ENCODE results near the gene F11R. TPM values are rescaled to one million over a fixed set of nuclear protein-coding genes. Genes with fewer than 3 reads are reported as not detected.

Gene F11R
- total and polyA plus RNA-seq, 2 of the 13 experiments (the other 11 are each of a cell fraction or from before 2014, with no cell fraction given) = 95.8 to 105 TPM

DNA sequence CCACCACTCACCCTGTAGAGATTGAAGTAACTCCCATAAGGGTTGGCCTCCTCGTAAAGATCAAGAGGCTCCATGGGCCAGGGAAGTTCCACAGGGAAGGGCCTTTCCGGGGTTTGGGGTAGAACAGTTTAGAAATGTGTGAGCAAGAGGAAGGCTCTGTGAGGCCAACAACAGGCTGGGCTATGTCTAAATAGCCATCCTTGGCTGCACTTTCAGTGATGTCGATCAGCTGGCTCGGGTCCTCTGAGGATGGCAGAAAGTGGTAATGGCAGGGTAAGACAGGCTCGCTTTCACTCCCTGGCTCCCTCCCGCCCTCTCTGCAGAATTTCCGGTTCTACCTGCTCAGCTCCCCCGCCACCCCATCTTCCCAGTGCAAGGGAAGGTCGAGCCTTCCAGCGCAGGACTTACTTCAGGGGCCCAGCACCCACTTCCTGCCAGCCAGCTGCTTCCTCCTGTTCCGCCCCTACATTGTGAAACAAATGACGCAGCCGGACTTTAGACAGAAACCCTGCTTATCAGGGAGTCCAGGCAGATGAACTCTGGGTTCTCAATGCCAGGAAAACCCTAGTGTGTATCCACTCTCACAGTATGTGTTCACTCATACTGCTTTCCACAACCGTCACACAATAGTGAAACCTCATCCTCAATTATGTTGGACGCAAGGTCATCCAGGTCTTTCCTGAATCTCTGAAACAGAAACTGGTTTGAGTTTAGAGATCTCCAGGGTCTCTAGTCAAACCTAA, 7.3 kb downstream of the F11R start (continued):
- TF ChIP-seq SIN3B (IDR thresholded peaks at IDR 0.05; ENCODE audit: low read length) = no peak
- TF ChIP-seq ZNF891 (CRISPR knock-in tag; IDR thresholded peaks at IDR 0.05) = peak; percentile 26; the same call in 1 of the 2 replicates
- no peak for TF ChIP-seq XBP1 (CRISPR knock-in tag; IDR thresholded peaks at IDR 0.05)
- no peak for TF ChIP-seq PCBP2 (optimal IDR thresholded peaks at IDR 0.05; ENCODE audit: low read depth, low read length, poor library complexity, severe bottlenecking)
- no peak for TF ChIP-seq ZFP41 (CRISPR knock-in tag; IDR thresholded peaks at IDR 0.05; ENCODE audit: borderline replicate concordance)
- no peak for TF ChIP-seq ZNF737 (CRISPR knock-in tag; IDR thresholded peaks at IDR 0.05; ENCODE audit: borderline replicate concordance)
- TF ChIP-seq ZNF598 (CRISPR knock-in tag; IDR thresholded peaks at IDR 0.05; ENCODE audit: borderline replicate concordance) = no peak
- TF ChIP-seq, protein P1, sequence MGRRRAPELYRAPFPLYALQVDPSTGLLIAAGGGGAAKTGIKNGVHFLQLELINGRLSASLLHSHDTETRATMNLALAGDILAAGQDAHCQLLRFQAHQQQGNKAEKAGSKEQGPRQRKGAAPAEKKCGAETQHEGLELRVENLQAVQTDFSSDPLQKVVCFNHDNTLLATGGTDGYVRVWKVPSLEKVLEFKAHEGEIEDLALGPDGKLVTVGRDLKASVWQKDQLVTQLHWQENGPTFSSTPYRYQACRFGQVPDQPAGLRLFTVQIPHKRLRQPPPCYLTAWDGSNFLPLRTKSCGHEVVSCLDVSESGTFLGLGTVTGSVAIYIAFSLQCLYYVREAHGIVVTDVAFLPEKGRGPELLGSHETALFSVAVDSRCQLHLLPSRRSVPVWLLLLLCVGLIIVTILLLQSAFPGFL (CRISPR knock-in tag; IDR thresholded peaks at IDR 0.05) = no peak
- TF ChIP-seq SRF (IDR thresholded peaks at IDR 0.05; ENCODE audit: low read depth, low read length) = no peak; the same call in 1 of the 2 replicates
- TF ChIP-seq CENPT (CRISPR knock-in tag; IDR thresholded peaks at IDR 0.05; ENCODE audit: low read depth) = no peak
- no peak; the same call in 1 of the 2 replicates for TF ChIP-seq GTF3A (CRISPR knock-in tag; conservative IDR thresholded peaks at IDR 0.05)
- no peak for TF ChIP-seq PAX8 (CRISPR knock-in tag; IDR thresholded peaks at IDR 0.05; ENCODE audit: borderline replicate concordance)
- TF ChIP-seq, protein P2, sequence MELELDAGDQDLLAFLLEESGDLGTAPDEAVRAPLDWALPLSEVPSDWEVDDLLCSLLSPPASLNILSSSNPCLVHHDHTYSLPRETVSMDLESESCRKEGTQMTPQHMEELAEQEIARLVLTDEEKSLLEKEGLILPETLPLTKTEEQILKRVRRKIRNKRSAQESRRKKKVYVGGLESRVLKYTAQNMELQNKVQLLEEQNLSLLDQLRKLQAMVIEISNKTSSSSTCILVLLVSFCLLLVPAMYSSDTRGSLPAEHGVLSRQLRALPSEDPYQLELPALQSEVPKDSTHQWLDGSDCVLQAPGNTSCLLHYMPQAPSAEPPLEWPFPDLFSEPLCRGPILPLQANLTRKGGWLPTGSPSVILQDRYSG (CRISPR knock-in tag; IDR thresholded peaks at IDR 0.05) = no peak
- TF ChIP-seq SMAD3 (CRISPR knock-in tag; IDR thresholded peaks at IDR 0.05) = peak; percentile 97
- TF ChIP-seq, protein P3, sequence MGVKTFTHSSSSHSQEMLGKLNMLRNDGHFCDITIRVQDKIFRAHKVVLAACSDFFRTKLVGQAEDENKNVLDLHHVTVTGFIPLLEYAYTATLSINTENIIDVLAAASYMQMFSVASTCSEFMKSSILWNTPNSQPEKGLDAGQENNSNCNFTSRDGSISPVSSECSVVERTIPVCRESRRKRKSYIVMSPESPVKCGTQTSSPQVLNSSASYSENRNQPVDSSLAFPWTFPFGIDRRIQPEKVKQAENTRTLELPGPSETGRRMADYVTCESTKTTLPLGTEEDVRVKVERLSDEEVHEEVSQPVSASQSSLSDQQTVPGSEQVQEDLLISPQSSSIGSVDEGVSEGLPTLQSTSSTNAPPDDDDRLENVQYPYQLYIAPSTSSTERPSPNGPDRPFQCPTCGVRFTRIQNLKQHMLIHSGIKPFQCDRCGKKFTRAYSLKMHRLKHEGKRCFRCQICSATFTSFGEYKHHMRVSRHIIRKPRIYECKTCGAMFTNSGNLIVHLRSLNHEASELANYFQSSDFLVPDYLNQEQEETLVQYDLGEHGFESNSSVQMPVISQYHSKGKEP (CRISPR knock-in tag; IDR thresholded peaks at IDR 0.05) = no peak
- peak; percentile 20; the same call in 1 of the 2 replicates for TF ChIP-seq NFYB (CRISPR knock-in tag; IDR thresholded peaks at IDR 0.05)
- TF ChIP-seq RBFOX2 (IDR thresholded peaks at IDR 0.05; ENCODE audit: low read depth, low read length) = no peak
- TF ChIP-seq BHLHE40 (IDR thresholded peaks at IDR 0.05; ENCODE audit: low read length) = no peak
- TF ChIP-seq EHMT2 (IDR thresholded peaks at IDR 0.05; ENCODE audit: borderline replicate concordance, low read depth, low read length) = no peak
- TF ChIP-seq, protein P4, sequence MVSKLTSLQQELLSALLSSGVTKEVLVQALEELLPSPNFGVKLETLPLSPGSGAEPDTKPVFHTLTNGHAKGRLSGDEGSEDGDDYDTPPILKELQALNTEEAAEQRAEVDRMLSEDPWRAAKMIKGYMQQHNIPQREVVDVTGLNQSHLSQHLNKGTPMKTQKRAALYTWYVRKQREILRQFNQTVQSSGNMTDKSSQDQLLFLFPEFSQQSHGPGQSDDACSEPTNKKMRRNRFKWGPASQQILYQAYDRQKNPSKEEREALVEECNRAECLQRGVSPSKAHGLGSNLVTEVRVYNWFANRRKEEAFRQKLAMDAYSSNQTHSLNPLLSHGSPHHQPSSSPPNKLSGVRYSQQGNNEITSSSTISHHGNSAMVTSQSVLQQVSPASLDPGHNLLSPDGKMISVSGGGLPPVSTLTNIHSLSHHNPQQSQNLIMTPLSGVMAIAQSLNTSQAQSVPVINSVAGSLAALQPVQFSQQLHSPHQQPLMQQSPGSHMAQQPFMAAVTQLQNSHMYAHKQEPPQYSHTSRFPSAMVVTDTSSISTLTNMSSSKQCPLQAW (CRISPR knock-in tag; IDR thresholded peaks at IDR 0.05) = peak; percentile 48; the same call in 1 of the 2 replicates
- no peak for TF ChIP-seq FOXP1 (IDR thresholded peaks at IDR 0.05)
- peak; percentile 68 for TF ChIP-seq FOXP1 (CRISPR knock-in tag; IDR thresholded peaks at IDR 0.05)
- 0 out of 2 replicates have a peak, but pooled peaks have one; percentile 24 for TF ChIP-seq ZNF552 (CRISPR knock-in tag; IDR thresholded peaks at IDR 0.05; ENCODE audit: borderline replicate concordance)

Measured in HepG2 (cell line).